OCI-LY3 (cell line): ENCODE results near the gene ANKS1B.

Source experiments
- H2AFZ ChIP-seq: fragments of 200-600, 300-600 bp; shearing (Covaris generic); 2 replicates; pipeline ENCODE4 v1.6.0; 2014; ENCODE audit warnings: antibody characterized with exemption, low read depth, low read length
- H3K27ac ChIP-seq: fragments of 200-600, 300-600 bp; sonication (generic); 2 replicates; pipeline ENCODE4 v1.5.1; 2014; ENCODE audit warnings: mild to moderate bottlenecking, low read length, moderate library complexity, mixed read lengths
- H3K27me3 ChIP-seq: fragments of 200-600, 300-600 bp; sonication (generic); 2 replicates; pipeline ENCODE4 v1.6.1; 2014; ENCODE audit warnings: low read depth, low read length, mixed read lengths
- H3K36me3 ChIP-seq: fragments of 200-600, 300-600 bp; sonication (generic); replicated peaks from 2 replicates; pipeline ENCODE3; 2014; ENCODE audit warnings: low read depth, low read length, mixed read lengths
- H3K4me1 ChIP-seq: fragments of 300-600, 200-600 bp; sonication (generic); 2 replicates; pipeline ENCODE4 v1.6.1; 2014; ENCODE audit warnings: low read length, mixed read lengths
- H3K4me2 ChIP-seq: fragments of 200-600, 300-600 bp; sonication (generic); 2 replicates; pipeline ENCODE4 v1.6.1; 2014; ENCODE audit warnings: low read length, mixed read lengths
- H3K4me3 ChIP-seq: fragments of 300-600, 200-600 bp; sonication (generic); 2 replicates; pipeline ENCODE4 v1.5.1; 2014; ENCODE audit warnings: antibody characterized with exemption, mild to moderate bottlenecking, low read length, moderate library complexity
- H3K79me2 ChIP-seq: fragments of 300-600, 200-600 bp; shearing (Covaris generic); 2 replicates; pipeline ENCODE4 v1.6.1; 2014; ENCODE audit warnings: mild to moderate bottlenecking, low read length, mixed read lengths
- H3K9ac ChIP-seq: fragments of 300-600, 200-600 bp; shearing (Covaris generic); 2 replicates; pipeline ENCODE4 v1.6.0; 2014; ENCODE audit warnings: mild to moderate bottlenecking, low read length, moderate library complexity
- H3K9me3 ChIP-seq: fragments of 200-600, 300-600 bp; shearing (Covaris generic); 2 replicates; pipeline ENCODE4 v1.6.1; 2014; ENCODE audit warnings: low read length, mixed read lengths; ENCODE audit not compliant: insufficient read depth
- H4K20me1 ChIP-seq: fragments of 200-600, 300-600 bp; sonication (generic); 2 replicates; pipeline ENCODE4 v1.6.1; 2016; ENCODE audit warnings: low read length, mixed read lengths; ENCODE audit not compliant: insufficient read depth
- CTCF ChIP-seq: fragments of 200-600, 300-600 bp; sonication (generic); IDR thresholded peaks from 2 replicates; pipeline ENCODE4 v1.5.1; 2014; ENCODE audit warnings: antibody characterized with exemption, low read length, low read depth
- EZH2phosphoT487 ChIP-seq: fragments of 200-600 bp; shearing (Covaris generic); IDR thresholded peaks from 2 replicates; pipeline ENCODE4 v1.6.1; 2018; ENCODE audit warnings: antibody characterized with exemption, mixed run types, low read depth

Gene ANKS1B

DNA sequence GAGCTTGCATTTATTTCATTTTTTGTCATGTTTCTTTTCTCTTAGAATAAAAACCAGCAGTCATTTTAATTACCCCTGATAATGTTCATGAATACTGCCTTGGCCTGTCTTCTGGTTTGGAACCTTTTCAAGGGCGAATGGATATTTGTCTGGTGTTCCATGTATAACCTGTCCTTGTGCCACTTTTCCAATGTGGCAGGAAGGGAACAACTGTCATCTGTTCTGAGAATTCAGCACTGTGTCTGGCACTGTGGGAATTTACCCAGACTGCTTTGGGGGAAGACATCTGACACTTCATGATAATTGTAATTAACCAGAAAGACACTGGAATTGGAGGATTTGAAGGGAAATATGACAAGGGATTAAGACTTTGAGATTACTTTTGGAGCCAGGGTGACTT, 986.8 kb downstream of the ANKS1B start:
- TF ChIP-seq EZH2phosphoT487 (no peak), CTCF (no peak)
- H3K27ac ChIP-seq, result no peak overlapping the region
- H3K79me2 ChIP-seq, result no peaks in the 10 kb centered on the region
- no peaks in the 10 kb centered on the region for H3K9me3 ChIP-seq
- no peak overlapping the region for H2AFZ ChIP-seq
- peaks cover 3% of the 10 kb centered on the region; the same call in 1 of the 2 replicates for H3K27me3 ChIP-seq
- no peaks in the 10 kb centered on the region for H3K4me1 ChIP-seq
- no peaks in the 10 kb centered on the region for H3K36me3 ChIP-seq
- H3K9ac ChIP-seq, result no peak overlapping the region
- H4K20me1 ChIP-seq, result no peaks in the 10 kb centered on the region
- no peak overlapping the region for H3K4me3 ChIP-seq
- H3K4me2 ChIP-seq, result no peak overlapping the region

DNA sequence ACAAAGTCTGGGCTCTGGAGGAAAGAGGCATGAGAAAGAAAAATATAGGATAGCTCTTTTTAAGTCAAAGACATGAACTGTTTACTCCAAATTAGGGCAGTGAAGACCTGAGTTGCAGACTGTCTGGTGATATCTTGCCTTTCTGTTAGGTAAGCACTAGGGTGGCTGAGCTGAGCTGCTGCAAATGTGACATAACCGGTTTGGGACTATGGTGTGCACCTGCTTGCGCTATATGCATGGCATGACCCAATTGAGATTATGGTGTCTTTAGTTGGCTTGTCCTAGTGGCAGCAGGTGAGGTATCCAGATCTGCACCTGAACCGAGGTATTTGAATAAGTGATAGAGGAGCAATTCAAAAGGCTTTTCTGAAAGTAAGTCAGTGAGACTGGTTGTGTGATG, 994.1 kb downstream of the ANKS1B start:
- TF ChIP-seq EZH2phosphoT487 (no peak), CTCF (no peak)
- H3K36me3 ChIP-seq, result no peaks in the 10 kb centered on the region

GRCh38 chr12:98985156-98985555, 999.6 kb downstream of the ANKS1B start:
- Histone ChIP-seq H3K4me2 (no peak overlapping the region), H3K79me2 (no peaks in the 10 kb centered on the region), H2AFZ (no peak overlapping the region), H3K9ac (no peak overlapping the region), H3K27me3 (no peaks in the 10 kb centered on the region), H3K4me3 (no peak overlapping the region), H3K4me1 (peaks cover 21% of the 10 kb centered on the region), H3K9me3 (peaks cover 7% of the 10 kb centered on the region), H3K36me3 (no peaks in the 10 kb centered on the region), H3K27ac (no peak overlapping the region), H4K20me1 (no peaks in the 10 kb centered on the region)
- TF ChIP-seq CTCF (no peak), EZH2phosphoT487 (no peak)

More for the DNA sequence above, 994.1 kb downstream of the ANKS1B start:
- Histone ChIP-seq H3K79me2 (no peaks in the 10 kb centered on the region), H4K20me1 (no peaks in the 10 kb centered on the region), H3K9ac (no peak overlapping the region), H3K4me3 (no peak overlapping the region), H3K27ac (no peak overlapping the region), H3K9me3 (peaks cover 6% of the 10 kb centered on the region), H2AFZ (no peak overlapping the region), H3K4me1 (no peaks in the 10 kb centered on the region), H3K27me3 (no peaks in the 10 kb centered on the region), H3K4me2 (no peak overlapping the region)

GRCh38 chr12:98983647-98984046, 1001.1 kb downstream of the ANKS1B start:
- H3K4me3 ChIP-seq, result no peak overlapping the region
- H3K9me3 ChIP-seq, result peaks cover 7% of the 10 kb centered on the region
- H3K36me3 ChIP-seq, result no peaks in the 10 kb centered on the region
- TF ChIP-seq CTCF (no peak), EZH2phosphoT487 (no peak)
- H3K27ac ChIP-seq, result peak overlapping the region; percentile 2; the same call in 1 of the 2 replicates
- H3K27me3 ChIP-seq, result no peaks in the 10 kb centered on the region
- H3K79me2 ChIP-seq, result no peaks in the 10 kb centered on the region
- H3K4me2 ChIP-seq, result peak overlapping the region; percentile 5
- no peak overlapping the region for H3K9ac ChIP-seq
- H4K20me1 ChIP-seq, result no peaks in the 10 kb centered on the region
- peaks cover 21% of the 10 kb centered on the region for H3K4me1 ChIP-seq
- no peak overlapping the region for H2AFZ ChIP-seq
